ENCODE data around the gene ABCA1. TPM values are rescaled to one million over a fixed set of nuclear protein-coding genes. Genes with fewer than 3 reads are reported as not detected.
A peak's percentile ranks its signal among the peaks of the same experiment; 100 is the strongest.
"Not testable (repeated sequence)": the region's sequence is repeated elsewhere in the genome, so short reads cannot be mapped to it uniquely, and the experiment has no call there.

The ABCA1 gene
- total RNA-seq, 2 experiments from 2014 or later = 1.4 to 2.0 TPM

- ATAC-seq (ENCODE audit: low read depth); H3K36me3 Mint-ChIP-seq; POLR2A ChIA-PET; H3K27ac Mint-ChIP-seq; DNase-seq; H3K4me1 Mint-ChIP-seq; H3K9me3 Mint-ChIP-seq; H3K4me3 Mint-ChIP-seq: not testable (repeated sequence)
- peaks cover 22% of the 10 kb centered on the region for H3K27me3 Mint-ChIP-seq
These were observed 5.1 kb upstream of the ABCA1 start for GRCh38 chr9:104933091-104933490.

DNA sequence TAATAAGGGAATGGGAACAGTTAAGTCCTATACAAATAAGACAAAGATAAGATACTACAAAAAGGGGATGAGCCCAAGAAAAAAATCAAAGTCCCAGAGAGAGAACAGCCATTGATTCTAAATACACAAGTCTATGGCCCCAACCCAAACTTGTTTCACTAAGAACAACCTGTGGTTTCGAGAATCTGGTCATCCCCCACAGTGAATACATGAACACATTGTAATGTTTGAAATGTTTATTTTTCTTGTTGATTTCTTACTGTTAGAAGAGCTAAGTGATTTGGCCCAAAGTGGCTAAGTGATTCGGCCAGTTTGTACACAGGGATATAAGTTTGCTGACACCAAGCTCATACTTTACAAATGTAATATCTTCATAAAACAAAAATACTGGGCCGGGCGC lies 3.3 kb upstream of the ABCA1 start:
- POLR2A ChIA-PET = no interaction called here
- ATAC-seq (ENCODE audit: low read depth) = no peak
- H3K4me1 Mint-ChIP-seq = peaks cover 14% of the 10 kb centered on the region

DNA sequence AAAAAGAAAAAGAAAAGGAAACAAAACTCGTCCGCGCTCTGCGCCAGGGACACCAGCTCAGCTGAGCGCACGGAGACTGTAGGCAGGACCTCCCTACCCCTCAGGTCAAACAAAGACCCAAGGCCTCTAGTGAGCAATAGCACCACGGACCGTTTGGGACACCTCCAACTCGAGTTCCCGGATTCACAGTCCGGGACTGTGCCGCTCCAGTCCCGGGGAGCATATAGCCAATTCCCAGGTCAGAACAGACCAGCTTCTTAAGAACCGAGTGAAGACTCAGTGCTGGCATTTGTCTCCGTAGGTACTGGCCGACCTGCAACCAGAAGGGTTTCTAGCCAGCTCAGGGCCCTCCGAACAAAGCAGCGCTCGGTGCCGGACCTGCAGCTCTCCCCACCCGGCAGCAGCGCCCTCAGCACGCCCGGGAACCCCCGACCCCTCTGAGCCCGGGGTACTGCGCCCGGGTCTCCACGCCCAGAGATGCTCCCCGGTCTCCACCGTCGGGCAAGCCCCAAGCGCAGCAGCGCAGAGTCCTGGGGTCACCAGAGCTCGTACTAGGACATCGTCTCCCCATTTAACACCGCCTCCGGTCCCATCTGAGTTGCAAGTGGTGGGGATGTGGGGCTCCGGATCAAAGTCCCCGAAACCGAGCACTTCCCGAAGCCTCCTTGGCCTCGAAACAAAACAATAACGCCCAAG lies 591 bp downstream of the ABCA1 start:
- DNase-seq = peak; percentile 54
- POLR2A ChIA-PET = interaction anchor here (0.6 to 1.4 kb wide), 4 partner anchors 9 to 459 kb away, joined by 3 to 5 read pairs (median 4); partner anchors contain the start of gene SLC44A1
- no peak overlapping the region for H3K27ac Mint-ChIP-seq
- ATAC-seq (ENCODE audit: low read depth) = peak; percentile 32
- H3K9me3 Mint-ChIP-seq = no peaks in the 10 kb centered on the region
- no peaks in the 10 kb centered on the region for H3K36me3 Mint-ChIP-seq
- peaks cover 53% of the 10 kb centered on the region for H3K27me3 Mint-ChIP-seq
- H3K4me3 Mint-ChIP-seq = peak overlapping the region; percentile 87
- peaks cover 12% of the 10 kb centered on the region for H3K4me1 Mint-ChIP-seq

More for the DNA sequence above, 3.3 kb upstream of the ABCA1 start:
- no peak overlapping the region for H3K27ac Mint-ChIP-seq
- no peaks in the 10 kb centered on the region for H3K36me3 Mint-ChIP-seq
- DNase-seq = no peak
- peaks cover 35% of the 10 kb centered on the region for H3K27me3 Mint-ChIP-seq
- H3K4me3 Mint-ChIP-seq = no peak overlapping the region
- H3K9me3 Mint-ChIP-seq = no peaks in the 10 kb centered on the region

DNA sequence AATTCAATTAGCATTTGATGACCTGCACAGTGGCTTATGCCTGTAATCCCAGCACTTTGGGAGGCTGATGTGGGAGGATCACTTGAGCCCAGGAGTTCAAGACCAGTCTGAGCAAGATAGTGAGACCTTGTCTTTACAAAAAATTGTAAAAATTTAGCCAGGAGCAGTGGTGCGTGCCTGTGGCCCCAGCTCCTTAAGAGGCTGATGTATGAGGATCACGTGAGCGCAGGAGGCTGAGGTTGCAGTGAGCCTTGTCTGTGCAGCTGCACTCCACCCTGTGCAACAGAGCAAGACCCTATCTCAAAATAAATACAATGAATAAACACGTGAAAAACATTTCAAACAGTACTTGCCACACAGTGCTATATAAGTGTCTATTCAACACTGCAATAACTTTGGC lies 4.2 kb downstream of the ABCA1 start:
- no peak overlapping the region for H3K27ac Mint-ChIP-seq
- no peak overlapping the region for H3K4me3 Mint-ChIP-seq
- no peak for ATAC-seq (ENCODE audit: low read depth)
- no peak for DNase-seq
- POLR2A ChIA-PET = no interaction called here
- no peaks in the 10 kb centered on the region for H3K36me3 Mint-ChIP-seq
- peaks cover 9% of the 10 kb centered on the region for H3K4me1 Mint-ChIP-seq
- H3K27me3 Mint-ChIP-seq = peaks cover 48% of the 10 kb centered on the region
- H3K9me3 Mint-ChIP-seq = no peaks in the 10 kb centered on the region

DNA sequence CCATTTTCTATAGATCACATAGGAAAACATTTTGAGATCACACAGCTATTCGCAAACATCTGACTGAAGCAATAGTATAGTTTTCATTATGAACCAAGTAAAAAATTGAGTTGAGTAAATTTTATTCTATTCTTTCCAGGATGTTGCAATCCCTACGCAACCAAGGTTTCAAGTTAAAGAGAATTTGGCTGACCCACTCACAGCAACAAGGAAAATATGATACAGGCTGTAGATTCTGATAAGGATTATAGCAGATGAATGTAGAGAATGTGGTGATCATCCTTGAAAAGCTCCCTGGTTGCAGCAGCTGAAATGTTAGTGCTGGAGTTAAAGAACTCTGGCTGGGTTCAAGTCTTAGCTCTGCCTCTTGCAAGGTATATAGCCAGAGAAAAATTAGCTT lies 4.7 kb downstream of the ABCA1 start:
- no peak overlapping the region for H3K27ac Mint-ChIP-seq
- DNase-seq = no peak
- POLR2A ChIA-PET = no interaction called here
- peaks cover 44% of the 10 kb centered on the region for H3K27me3 Mint-ChIP-seq
- no peak for ATAC-seq (ENCODE audit: low read depth)
- no peaks in the 10 kb centered on the region for H3K9me3 Mint-ChIP-seq
- H3K36me3 Mint-ChIP-seq = no peaks in the 10 kb centered on the region
- peaks cover 7% of the 10 kb centered on the region for H3K4me1 Mint-ChIP-seq
- H3K4me3 Mint-ChIP-seq = no peak overlapping the region

- H3K36me3 Mint-ChIP-seq; H3K27ac Mint-ChIP-seq; H3K4me3 Mint-ChIP-seq; H3K9me3 Mint-ChIP-seq; ATAC-seq (ENCODE audit: low read depth); DNase-seq; POLR2A ChIA-PET; H3K4me1 Mint-ChIP-seq: not testable (repeated sequence)
- peaks cover 40% of the 10 kb centered on the region for H3K27me3 Mint-ChIP-seq
These were observed 5.2 kb downstream of the ABCA1 start for GRCh38 chr9:104922748-104923147.

GRCh38 chr9:104921067-104921741 lies 6.8 kb downstream of the ABCA1 start:
- no peak overlapping the region for H3K27ac Mint-ChIP-seq
- H3K36me3 Mint-ChIP-seq = no peaks in the 10 kb centered on the region
- H3K4me3 Mint-ChIP-seq = no peak overlapping the region
- DNase-seq (no peak), ATAC-seq (ENCODE audit: low read depth) (no peak)
- H3K27me3 Mint-ChIP-seq = peaks cover 30% of the 10 kb centered on the region
- no peaks in the 10 kb centered on the region for H3K4me1 Mint-ChIP-seq
- POLR2A ChIA-PET = no interaction called here
- H3K9me3 Mint-ChIP-seq = no peaks in the 10 kb centered on the region

DNA sequence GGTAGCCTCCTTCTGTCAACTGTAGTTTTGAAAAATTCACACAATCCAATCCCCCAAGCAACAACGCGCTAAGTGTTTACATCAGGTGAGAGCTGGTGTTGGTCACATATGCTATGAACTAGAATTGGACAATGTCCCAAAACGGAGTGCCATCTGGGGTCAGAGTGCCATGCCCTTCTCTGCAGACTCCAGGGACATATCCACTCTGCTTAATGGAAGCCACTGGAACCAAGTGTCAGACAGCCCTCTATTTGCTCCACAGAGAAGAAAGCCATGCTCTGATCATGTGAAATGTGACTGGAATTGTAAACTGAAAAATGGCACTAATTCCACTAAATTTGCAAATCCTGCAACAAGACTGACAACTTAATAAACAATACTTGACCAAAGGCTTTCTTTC lies 12.2 kb downstream of the ABCA1 start:
- Mint-ChIP-seq H3K36me3 (no peaks in the 10 kb centered on the region), H3K27me3 (peaks cover 17% of the 10 kb centered on the region), H3K27ac (no peak overlapping the region), H3K9me3 (no peaks in the 10 kb centered on the region), H3K4me1 (no peaks in the 10 kb centered on the region), H3K4me3 (no peak overlapping the region)
- DNase-seq = no peak
- no peak for ATAC-seq (ENCODE audit: low read depth)
- POLR2A ChIA-PET = no interaction called here

DNA sequence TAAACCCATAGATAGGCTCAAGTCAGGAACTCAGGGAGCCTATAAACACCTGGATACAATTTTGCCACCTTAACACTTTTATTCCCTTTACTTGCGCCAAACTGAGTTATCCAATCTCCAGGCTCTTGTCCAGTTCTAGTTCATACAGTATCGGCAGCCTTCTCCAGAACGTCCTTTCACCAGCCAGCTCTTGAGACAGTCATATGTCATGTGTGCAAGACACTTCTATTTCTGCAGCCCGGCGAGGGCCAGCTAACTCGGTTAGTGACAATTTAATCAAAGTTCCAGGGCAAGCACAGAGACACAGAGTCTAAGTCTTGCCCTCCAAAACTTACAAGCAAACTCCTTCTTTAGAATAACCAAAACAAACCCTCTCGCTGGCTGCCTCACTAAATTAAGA lies 12.9 kb downstream of the ABCA1 start:
- no peak overlapping the region for H3K27ac Mint-ChIP-seq
- H3K9me3 Mint-ChIP-seq = no peaks in the 10 kb centered on the region
- H3K4me1 Mint-ChIP-seq = no peaks in the 10 kb centered on the region
- H3K36me3 Mint-ChIP-seq = no peaks in the 10 kb centered on the region
- DNase-seq (no peak), ATAC-seq (ENCODE audit: low read depth) (no peak)
- H3K4me3 Mint-ChIP-seq = no peak overlapping the region
- POLR2A ChIA-PET = no interaction called here
- peaks cover 15% of the 10 kb centered on the region for H3K27me3 Mint-ChIP-seq

- H3K4me1 Mint-ChIP-seq = peaks cover 5% of the 10 kb centered on the region
- peaks cover 12% of the 10 kb centered on the region for H3K27me3 Mint-ChIP-seq
- DNase-seq (no peak), ATAC-seq (ENCODE audit: low read depth) (no peak)
- H3K9me3 Mint-ChIP-seq = no peaks in the 10 kb centered on the region
- no peaks in the 10 kb centered on the region for H3K36me3 Mint-ChIP-seq
- no peak overlapping the region for H3K27ac Mint-ChIP-seq
- H3K4me3 Mint-ChIP-seq = no peak overlapping the region
- POLR2A ChIA-PET = no interaction called here
These were observed 13.5 kb downstream of the ABCA1 start for GRCh38 chr9:104914466-104914865.

- no peak overlapping the region for H3K27ac Mint-ChIP-seq
- no peak for DNase-seq
- H3K4me1 Mint-ChIP-seq = peaks cover 7% of the 10 kb centered on the region
- no peaks in the 10 kb centered on the region for H3K9me3 Mint-ChIP-seq
- H3K36me3 Mint-ChIP-seq = no peaks in the 10 kb centered on the region
- H3K27me3 Mint-ChIP-seq = peaks cover 12% of the 10 kb centered on the region
- no peak for ATAC-seq (ENCODE audit: low read depth)
- POLR2A ChIA-PET = no interaction called here
- no peak overlapping the region for H3K4me3 Mint-ChIP-seq
These were observed 15.3 kb downstream of the ABCA1 start for GRCh38 chr9:104912606-104913005.

DNA sequence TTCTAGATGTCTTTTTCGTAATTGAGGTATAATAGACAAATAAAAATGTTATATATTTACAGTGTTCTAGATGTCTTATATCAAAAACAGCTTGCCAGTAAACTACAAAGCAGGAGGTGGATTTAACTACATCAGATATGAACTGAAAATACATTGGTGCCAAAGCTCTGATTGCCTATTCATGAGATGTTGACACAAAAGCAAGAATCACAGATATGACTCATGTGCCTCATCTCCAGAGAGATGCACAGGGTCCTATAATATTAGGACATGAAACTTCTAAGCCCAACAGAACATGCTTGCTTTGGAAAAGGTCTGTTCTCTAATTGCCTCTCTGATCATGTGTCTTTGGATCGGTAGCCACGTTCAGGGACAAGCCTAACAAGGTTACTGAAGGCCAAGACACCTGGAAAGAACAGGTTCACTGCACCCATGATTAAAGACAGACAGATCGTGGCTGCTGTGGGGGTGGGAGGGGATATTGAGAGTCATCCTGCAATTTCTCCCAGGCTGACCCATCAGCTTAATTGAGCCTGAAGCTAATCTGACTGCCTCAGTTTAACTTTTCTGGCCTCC lies 16.8 kb downstream of the ABCA1 start:
- Mint-ChIP-seq H3K4me3 (no peak overlapping the region), H3K27me3 (peaks cover 12% of the 10 kb centered on the region), H3K27ac (no peak overlapping the region), H3K9me3 (no peaks in the 10 kb centered on the region), H3K4me1 (peaks cover 7% of the 10 kb centered on the region), H3K36me3 (no peaks in the 10 kb centered on the region)
- POLR2A ChIA-PET = no interaction called here
- DNase-seq (no peak), ATAC-seq (ENCODE audit: low read depth) (no peak)

- Mint-ChIP-seq H3K4me3 (no peak overlapping the region), H3K27ac (no peak overlapping the region), H3K9me3 (no peaks in the 10 kb centered on the region), H3K36me3 (no peaks in the 10 kb centered on the region), H3K27me3 (peaks cover 4% of the 10 kb centered on the region), H3K4me1 (peaks cover 7% of the 10 kb centered on the region)
- no peak for DNase-seq
- no peak for ATAC-seq (ENCODE audit: low read depth)
- POLR2A ChIA-PET = no interaction called here
These were observed 20.5 kb downstream of the ABCA1 start for GRCh38 chr9:104907278-104907951.
